IPS-18c (cell line): ENCODE results near the gene NENF.

Source experiments
- H3K4me3 ChIP-seq: 2 replicates; pipeline ENCODE4 v1.7.0; 2013; ENCODE audit warnings: low read depth, mild to moderate bottlenecking, low read length, moderate library complexity; ENCODE audit not compliant: insufficient read depth
- H3K9me3 ChIP-seq: one replicate; pipeline ENCODE4 v1.6.1; 2013; ENCODE audit warnings: mild to moderate bottlenecking, low read length, moderate library complexity; ENCODE audit not compliant: control insufficient read depth, insufficient read depth

NENF gene

DNA sequence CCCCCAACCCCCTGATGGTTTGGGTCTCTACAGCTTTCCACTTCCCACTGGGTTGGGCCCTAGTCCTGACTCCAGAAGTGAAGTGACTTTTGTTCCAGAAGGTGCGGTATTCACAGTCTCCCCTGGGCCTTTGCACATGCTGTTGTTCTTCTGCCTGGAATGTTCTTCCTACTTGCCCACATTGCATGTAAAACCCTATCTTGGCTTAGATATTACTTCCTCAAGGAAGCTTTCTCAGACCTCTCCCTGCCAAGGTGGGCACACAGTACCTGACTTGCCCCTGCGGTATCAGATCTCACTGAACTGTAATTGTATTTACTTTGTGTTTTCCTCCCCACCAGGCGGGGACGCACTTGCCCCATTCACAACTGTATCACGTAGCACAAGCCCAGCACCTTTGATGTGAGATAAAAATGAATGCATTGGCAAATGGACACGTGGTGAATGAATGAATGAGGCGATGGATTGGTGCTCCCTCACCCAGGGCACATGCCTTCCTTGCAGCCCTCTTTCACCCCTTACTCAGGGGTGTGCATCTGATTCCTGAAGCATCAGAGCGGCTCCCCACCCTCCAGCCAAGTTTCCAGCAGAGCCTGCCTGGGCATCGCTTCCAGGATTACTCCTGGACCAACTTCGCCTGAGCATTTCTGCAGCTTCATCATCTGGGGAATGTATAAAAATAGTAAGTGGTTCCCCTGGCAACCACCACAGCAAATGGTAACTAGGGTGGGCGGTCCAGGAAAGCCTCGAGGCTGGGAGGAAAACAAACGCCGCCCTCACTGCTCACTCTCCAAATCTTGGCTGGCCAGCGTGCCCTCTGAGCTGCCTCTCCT is 19.8 kb downstream of the NENF start:
- H3K4me3 ChIP-seq: no peak overlapping the region

DNA sequence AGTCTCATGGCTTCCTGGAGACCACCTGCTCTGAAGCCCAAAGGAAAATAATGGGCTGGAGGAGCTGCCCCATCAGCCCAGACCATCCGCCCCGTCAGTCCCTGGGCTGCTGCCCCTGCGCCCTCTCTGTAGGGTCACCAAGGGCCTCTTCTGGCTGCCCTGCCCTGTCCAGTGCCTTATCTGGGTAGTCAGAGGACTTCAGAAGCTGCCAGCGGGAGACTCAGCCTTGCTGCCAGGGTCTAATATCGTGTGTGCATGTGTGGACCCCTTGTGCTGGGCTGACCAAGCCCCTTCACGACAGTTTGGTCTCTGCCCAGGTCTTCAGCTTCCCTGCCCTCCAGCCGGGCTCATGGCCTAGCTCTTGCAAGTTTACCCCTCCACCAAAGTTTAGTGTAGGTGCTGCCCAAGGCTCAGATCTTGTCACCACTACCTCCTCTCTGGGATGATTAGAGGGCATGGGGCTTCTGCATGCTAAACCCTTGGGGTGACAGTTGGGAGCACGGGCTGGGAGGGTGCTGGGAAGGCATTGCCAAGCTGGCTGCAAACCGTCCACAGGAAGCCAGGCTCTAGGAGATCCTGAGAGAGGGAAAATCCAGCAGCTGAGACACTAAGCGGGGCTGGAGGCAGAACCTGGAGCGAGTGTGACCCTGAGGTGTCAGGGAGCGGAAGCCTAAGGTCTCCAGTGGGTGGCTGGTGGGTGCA is 20.6 kb downstream of the NENF start:
- H3K4me3 ChIP-seq: no peak overlapping the region
- H3K9me3 ChIP-seq: peaks cover 6% of the 10 kb centered on the region

More for the DNA sequence above, 19.8 kb downstream of the NENF start:
- no peaks in the 10 kb centered on the region for H3K9me3 ChIP-seq

DNA sequence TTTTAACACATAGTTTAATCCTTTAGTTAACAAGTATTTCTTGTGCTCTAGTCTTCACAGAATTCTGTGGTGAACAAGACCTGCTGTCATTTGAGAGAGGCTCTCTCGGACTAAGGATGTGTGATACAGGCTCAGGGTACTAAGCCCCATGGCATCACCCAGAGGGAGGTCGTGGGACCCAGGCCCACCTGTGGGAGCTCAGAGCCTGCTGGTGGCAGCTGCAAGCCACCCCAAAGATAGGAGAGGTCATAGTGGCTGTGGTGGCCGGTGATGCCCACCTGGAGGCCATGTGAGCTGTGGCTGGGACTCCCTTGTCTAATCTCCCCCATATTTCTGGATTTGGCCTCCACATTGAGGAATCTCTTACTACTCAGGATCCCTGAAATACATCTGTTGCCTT is 22.0 kb downstream of the NENF start:
- peaks cover 7% of the 10 kb centered on the region for H3K9me3 ChIP-seq
- no peak overlapping the region for H3K4me3 ChIP-seq

DNA sequence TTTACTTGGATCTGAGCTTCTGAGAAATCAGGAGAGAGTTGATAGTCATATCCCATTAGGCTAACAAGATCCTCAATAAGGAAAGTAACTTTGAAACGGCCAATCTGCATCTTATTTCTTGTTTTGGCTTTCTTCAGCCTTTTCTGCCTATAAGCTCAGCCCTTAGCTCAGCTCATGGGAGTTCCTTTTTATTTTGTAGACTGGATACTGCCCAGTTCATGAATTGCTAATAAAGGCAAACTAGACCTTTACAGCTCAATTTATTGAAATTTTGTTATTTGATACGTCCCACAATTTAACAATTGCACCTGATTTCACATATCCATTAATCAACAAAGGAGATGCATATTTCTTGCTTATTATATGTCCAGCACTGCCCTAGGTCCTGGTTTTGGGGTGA is 22.7 kb downstream of the NENF start:
- Histone ChIP-seq H3K4me3 (no peak overlapping the region), H3K9me3 (peaks cover 7% of the 10 kb centered on the region)

DNA sequence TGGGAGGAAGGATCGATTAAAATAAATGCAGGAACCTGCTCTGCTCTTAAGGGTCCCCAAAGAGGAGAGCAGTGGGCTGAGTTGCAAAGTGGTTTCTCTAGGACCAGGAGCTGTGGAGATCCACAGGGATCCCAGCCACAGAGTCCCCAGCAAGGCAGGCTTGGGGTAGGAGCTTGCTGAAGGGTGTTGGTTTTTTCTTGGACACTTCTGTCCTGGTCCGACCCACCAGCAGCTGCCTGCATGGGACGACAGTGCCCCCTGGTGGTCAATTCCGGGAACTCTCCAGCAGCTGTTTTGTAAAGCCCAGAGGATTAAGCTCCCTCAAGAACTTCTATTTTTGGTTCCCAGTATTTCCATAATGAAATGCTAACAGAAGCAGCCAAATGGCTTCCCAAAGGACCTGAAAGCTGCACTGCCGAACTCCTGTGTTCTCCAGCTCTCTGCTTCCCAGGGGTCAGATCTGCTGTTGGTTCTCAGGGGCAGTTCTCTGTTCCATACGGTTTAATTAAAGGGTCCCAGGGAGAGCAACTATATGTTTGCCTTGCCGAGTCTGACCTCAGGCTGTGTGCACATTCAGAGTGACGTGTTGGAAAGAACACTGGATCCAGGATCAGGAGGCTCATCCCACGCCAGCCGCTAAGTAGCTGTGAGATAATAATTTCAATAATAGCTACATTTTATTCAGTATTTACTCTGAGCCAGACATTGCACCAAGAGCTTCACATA is 23.2 kb downstream of the NENF start:
- no peak overlapping the region for H3K4me3 ChIP-seq
- peaks cover 7% of the 10 kb centered on the region for H3K9me3 ChIP-seq

DNA sequence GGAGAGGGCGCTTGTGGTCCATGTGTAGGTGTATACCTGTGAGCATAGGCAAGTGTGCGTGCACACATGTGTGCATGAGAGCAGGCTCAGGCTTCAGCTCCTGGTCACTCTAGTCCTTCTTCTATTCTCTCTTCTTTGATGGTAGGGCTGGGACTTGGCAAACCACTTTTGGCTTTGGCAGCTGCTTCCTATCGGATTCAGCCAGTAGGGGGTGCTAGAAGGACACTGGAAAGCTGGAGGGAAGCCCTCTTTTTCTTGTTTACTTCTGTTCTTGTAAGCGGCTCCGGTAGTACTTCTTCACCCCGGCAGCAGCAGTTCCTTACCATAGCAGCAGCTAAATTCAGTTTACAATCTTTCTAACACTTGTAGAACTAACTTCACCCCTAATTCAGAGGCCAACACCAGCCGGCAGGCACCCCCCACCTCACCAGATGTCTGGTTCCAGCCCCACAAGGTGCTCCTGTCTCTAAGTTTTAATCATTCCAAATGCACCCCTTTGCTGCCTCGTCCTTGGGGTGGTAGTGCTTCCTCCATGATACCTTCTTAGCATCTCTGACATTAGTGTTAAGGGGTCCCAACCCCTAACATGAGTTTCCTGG is 25.1 kb downstream of the NENF start:
- Histone ChIP-seq H3K4me3 (no peak overlapping the region), H3K9me3 (peaks cover 7% of the 10 kb centered on the region)

DNA sequence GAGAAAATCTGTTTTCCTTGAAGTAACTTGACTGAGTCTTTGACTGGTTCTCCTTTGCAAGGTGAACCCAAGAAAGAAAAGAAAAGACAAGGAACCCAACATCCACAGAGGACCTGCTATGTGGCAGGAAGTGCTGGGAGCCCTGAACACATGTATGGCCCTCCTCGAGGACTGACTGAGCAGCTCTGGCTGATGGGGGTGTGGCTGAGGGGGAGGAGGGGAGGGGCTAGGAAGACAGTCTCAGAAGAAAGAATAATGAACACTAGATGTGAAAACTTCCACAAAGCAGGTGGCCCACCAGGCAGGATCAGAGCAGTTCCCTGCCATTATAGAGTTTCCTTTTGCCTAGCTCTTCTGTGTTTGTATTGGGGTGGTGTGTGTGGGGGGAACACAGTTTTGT is 26.1 kb downstream of the NENF start:
- Histone ChIP-seq H3K9me3 (peaks cover 7% of the 10 kb centered on the region), H3K4me3 (no peak overlapping the region)

DNA sequence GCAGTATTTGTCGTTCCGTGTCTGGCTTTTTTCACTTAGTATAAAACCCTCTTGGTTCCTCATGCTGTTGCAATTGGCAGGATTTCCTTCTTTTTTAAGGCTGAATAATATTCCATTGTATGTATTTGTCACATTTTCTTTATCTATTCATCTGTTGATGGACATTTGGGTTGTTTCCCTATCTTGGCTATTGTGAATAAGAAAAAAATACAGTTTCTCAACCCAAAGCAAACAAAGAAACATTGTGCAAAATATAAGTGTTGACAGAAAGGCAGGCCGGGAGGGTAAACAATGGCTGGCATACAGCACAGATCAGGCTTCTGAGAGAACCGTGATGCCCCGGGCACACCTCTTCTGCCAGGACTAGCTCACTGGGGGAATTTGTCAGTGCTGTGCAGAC is 26.9 kb downstream of the NENF start:
- Histone ChIP-seq H3K9me3 (peaks cover 7% of the 10 kb centered on the region), H3K4me3 (no peak overlapping the region)

DNA sequence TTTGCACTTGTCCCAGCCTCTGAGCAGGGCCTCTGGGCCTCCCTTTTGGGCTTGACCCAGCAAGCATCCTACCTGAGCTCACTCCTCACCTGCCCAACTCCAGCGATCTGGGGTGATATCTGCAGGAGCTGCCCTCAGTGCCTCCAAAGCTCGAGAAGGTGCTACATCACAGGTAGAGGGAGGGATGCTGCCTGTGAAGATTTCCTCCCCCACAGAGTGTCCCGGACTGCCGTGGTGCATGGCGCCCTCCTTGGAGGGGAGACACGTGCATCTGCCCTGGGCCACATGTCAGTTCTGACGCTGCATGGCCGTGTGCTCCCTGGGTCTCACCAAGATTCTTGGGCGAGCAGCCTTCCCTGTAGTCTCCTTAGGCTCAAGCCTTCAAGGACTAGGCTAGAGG is 27.7 kb downstream of the NENF start:
- Histone ChIP-seq H3K4me3 (no peak overlapping the region), H3K9me3 (peaks cover 7% of the 10 kb centered on the region)

DNA sequence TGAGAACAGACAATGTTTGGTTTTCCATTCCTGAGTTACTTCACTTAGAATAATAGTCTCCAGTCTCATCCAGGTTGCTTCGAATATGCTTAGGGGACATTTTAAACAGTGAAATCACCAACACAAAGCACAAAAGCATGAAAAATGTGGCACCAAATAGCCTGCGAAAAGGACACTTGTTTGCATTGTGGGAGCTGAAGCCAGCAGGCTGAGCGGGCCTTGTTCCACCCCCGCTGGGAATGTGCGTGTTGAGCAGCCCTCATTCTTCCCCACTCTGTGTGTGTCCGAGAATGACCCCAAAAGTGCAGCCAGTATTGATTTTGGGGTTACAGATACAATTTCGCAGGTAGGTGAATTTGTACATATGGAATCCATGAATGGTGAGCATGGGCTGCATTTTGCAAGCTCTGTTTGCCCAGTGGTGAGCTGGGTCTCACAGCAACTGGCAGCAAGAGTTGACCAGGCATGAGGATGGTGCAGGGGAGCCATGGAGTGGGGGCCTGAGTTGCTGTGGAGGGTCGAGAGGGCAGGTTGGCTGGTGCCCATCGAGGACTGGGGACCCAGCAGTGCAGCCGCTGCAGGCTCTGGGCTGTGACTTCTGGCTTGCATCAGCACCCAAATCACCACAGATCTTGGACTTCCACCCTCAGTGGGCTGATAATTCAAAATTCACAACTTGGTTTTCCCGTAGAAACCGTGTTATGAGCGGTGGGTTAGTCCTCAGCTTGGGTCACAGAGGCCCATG is 29.4 kb downstream of the NENF start:
- H3K9me3 ChIP-seq: peaks cover 7% of the 10 kb centered on the region
- no peak overlapping the region for H3K4me3 ChIP-seq

DNA sequence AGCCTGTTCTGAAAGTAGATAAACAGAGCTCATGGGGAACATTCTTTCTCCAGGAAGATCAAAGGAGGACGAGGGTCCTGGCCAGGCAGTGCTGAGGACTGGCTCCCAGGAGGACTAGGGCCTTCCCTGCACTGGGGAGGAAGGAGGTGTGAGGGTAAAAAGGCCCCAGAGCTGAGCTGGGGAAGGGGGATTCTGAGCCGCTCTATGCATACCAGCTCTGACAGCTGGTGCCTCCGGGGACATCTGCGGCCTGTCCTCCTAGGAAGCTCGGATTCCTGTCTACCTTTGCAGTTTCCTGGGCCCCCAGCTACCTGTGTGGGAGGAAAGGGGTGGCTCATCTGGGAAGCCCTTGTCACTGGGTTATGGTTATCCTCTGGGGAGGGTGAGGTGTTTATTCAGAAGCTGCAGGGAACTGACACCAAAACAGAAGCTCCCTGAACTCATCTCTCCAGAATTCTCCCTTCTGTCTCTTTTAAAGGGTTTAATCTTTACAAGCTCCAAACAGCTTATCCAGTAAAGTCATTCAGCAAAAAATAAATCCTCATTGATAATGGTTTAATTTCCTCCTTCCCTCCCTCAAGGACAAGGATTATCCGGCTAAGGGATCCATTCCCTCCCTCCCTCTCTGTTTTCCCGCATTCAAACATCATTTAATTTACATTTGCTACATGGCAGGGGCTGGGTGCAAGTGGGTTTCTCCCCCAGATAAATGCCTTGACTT is 31.0 kb downstream of the NENF start:
- H3K4me3 ChIP-seq: no peak overlapping the region
- no peaks in the 10 kb centered on the region for H3K9me3 ChIP-seq

DNA sequence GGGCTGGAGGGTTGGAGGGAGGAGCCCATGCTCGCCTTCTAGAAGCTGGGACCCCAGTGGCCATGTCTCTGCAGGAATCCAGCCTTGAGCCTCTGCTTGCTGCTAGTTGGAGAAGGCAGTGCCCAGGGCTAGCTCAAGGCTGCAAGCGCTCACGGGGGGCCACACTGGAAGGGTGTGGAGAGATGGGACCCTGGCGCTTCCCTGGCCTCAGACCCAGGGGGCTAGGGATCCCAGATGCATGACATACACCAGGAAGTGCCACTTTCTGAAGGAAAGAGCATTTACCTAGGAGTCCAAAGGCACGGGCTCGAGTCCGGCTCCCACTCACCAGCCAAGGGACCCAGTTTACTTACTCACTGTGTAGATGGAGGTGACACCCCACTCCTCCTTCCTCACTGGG is 32.6 kb downstream of the NENF start:
- no peak overlapping the region for H3K4me3 ChIP-seq
- H3K9me3 ChIP-seq: peaks cover 2% of the 10 kb centered on the region

DNA sequence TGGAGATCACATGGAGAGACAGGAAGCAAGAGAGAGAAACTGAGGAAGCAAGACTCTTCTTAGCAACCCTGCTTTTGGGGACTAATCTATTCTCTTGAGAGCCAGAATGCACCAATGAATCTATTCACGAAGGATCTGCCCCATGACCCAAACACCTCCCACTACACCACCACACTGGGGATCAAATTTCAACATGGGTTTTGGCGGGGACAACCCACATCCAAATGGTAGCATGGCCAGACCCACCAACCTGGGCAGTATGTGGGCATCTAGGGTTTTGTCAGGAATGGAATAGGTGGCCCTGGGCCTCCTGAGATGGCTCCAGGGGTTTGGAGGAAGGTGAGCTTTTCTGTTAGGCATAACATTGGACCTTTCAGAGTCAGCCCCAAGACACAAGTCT is 33.7 kb downstream of the NENF start:
- Histone ChIP-seq H3K4me3 (no peak overlapping the region), H3K9me3 (peaks cover 2% of the 10 kb centered on the region)

DNA sequence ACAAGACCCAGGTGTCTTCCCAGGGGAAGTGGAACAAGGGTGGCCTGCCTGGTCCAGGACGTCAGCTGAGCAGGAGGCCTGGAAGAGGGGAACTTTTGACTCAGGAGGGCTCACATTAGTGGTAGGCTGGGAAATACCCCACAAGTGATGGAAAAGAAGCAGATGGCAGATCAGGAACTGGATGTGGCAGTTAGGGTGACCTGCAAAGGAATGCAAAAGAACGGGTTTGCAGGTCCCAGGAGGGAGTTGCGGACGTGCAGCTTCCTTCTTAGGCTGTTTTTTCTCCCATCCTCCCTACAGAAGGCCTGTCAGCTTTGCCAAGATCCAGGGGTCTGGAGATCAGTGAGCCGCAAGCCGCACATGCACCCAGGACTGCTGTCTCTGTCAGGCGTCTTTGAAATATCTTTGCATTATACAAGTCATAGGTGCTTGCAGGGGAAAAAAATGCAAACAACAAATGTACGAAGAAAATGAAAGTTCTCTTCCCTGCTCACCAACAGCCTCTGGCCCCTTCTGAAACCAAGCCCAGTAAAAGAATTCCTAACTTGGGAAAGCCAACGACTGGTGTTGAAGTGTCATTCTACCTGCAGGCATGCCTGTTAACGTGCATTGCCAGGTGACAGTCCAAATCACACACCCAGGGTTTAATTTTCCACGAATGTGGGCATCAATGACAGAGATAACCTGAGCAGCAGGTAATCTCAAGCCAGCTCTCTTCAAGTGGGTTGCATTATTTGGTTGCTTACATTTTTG is 34.4 kb downstream of the NENF start:
- Histone ChIP-seq H3K4me3 (no peak overlapping the region), H3K9me3 (peaks cover 2% of the 10 kb centered on the region)

DNA sequence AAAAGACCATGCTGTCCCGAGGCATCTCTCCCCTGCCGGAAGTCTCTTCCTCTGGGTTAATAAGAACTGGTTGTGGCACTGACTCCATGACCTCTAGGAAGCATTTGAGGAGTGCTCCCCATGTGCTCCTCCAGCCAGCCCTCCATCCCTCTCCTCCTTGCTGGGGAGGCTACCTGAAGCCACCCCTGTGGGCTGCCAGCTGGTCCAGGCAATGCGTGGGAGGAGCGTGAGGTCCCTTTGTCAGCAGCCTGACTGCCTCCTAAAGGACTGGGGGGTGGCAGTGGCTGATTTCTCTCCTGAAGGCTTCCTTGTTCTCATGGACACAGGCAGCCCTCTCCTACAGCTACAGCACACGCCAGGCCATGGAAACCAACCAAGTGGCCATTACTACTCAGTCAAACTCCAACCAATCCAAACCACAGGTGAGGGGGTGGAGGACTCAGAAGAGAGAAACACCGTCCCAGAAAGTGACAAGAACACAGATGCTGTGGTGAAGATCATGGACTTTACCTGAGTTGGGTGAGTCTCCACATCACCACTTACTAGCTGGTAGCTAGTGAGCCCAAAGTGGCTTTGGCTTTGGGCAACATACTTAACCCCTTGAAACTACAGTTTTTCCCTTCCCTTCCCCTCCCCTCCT is 35.2 kb downstream of the NENF start:
- Histone ChIP-seq H3K9me3 (peaks cover 2% of the 10 kb centered on the region), H3K4me3 (no peak overlapping the region)
